ENCODE results near the gene LCT. TPM values are rescaled to one million over a fixed set of nuclear protein-coding genes. Genes with fewer than 3 reads are reported as not detected.

Gene LCT
- total and polyA plus RNA-seq, 9 of the 15 experiments (the other 6 are each of a cell fraction or from before 2014, with no cell fraction given): 0.01 to 0.04 (median 0.03) TPM; not detected in 4

- TF ChIP-seq MGA (IDR thresholded peaks at IDR 0.05) (no peak), THRAP3 (IDR thresholded peaks at IDR 0.05; ENCODE audit: borderline replicate concordance) (no peak), SAFB (IDR thresholded peaks at IDR 0.05; ENCODE audit: borderline replicate concordance, low read depth, low read length) (no peak), GTF3C2 (IDR thresholded peaks at IDR 0.05; ENCODE audit: borderline replicate concordance, extremely low read depth, insufficient read length) (no peak), SAP30 (IDR thresholded peaks at IDR 0.05; ENCODE audit: borderline replicate concordance, insufficient read depth, low read depth, low read length, poor library complexity, severe bottlenecking) (peak; percentile 31), CBFA2T3 (IDR thresholded peaks at IDR 0.05) (no peak), SAFB2 (IDR thresholded peaks at IDR 0.05; ENCODE audit: borderline replicate concordance, low read depth, low read length, severe bottlenecking) (no peak), POU5F1 (IDR thresholded peaks at IDR 0.05; ENCODE audit: borderline replicate concordance, low read depth, low read length, partially characterized antibody) (no peak), ZBTB26 (CRISPR knock-in tag; IDR thresholded peaks at IDR 0.05) (no peak), NEUROD1 (IDR thresholded peaks at IDR 0.05; ENCODE audit: borderline replicate concordance, low read depth, low read length, partially characterized antibody) (peak; percentile 9), CHD1 (IDR thresholded peaks at IDR 0.05; ENCODE audit: low read length) (peak; percentile 69), BHLHE40 (IDR thresholded peaks at IDR 0.05; ENCODE audit: low read length) (no peak)
These were observed 94.6 kb downstream of the LCT start (continued) for GRCh38 chr2:135742325-135742757.

Measured in K562 (cell line).